Neural cell (in vitro differentiated cells): ENCODE data around the gene METAP1. TPM values are rescaled to one million over a fixed set of nuclear protein-coding genes. Genes with fewer than 3 reads are reported as not detected.
"Not testable (repeated sequence)": the region's sequence is repeated elsewhere in the genome, so short reads cannot be mapped to it uniquely, and the experiment has no call there.

Source experiments
- H2AFZ ChIP-seq: fragments of 200-600, 300-800 bp; sonication (generic), shearing (Covaris generic); 2 replicates; pipeline ENCODE4 v1.6.0; 2014; ENCODE audit warnings: low read depth, mild to moderate bottlenecking, antibody characterized with exemption, low read length, moderate library complexity
- H3F3A ChIP-seq: fragments of 200-600 bp; shearing (Covaris generic); 2 replicates; pipeline ENCODE4 v1.6.1; 2016; ENCODE audit warnings: mild to moderate bottlenecking, moderate library complexity, mixed read lengths, antibody characterized with exemption, low read length; ENCODE audit not compliant: insufficient read depth, poor library complexity, severe bottlenecking
- H3K27ac ChIP-seq: fragments of 200-600, 300-800 bp; sonication (generic), shearing (Covaris generic); 2 replicates; pipeline ENCODE4 v1.5.1; 2014; ENCODE audit warnings: mild to moderate bottlenecking, low read length, moderate library complexity
- H3K27me3 ChIP-seq: fragments of 300-800, 200-600 bp; sonication (generic), shearing (Covaris generic); 2 replicates; pipeline ENCODE4 v1.6.0; 2014; ENCODE audit warnings: mild to moderate bottlenecking, low read depth, low read length, moderate library complexity; ENCODE audit not compliant: insufficient read depth
- H3K36me3 ChIP-seq: fragments of 300-800, 200-600 bp; sonication (generic), shearing (Covaris generic); 2 replicates; pipeline ENCODE4 v1.5.1; 2014; ENCODE audit warnings: mild to moderate bottlenecking, antibody characterized with exemption, low read length, moderate library complexity; ENCODE audit not compliant: insufficient read depth
- H3K4me2 ChIP-seq: fragments of 300-800, 200-600 bp; sonication (generic), shearing (Covaris generic); 2 replicates; pipeline ENCODE4 v1.6.0; 2014; ENCODE audit warnings: mild to moderate bottlenecking, low read length
- H3K4me3 ChIP-seq: fragments of 300-800, 200-600 bp; sonication (generic), shearing (Covaris generic); 2 replicates; pipeline ENCODE4 v1.5.1; 2014; ENCODE audit warnings: mild to moderate bottlenecking, low read length, moderate library complexity
- H3K79me2 ChIP-seq: fragments of 200-600 bp; shearing (Covaris generic); replicated peaks from 2 replicates; pipeline ENCODE4 v1.6.0; 2014; ENCODE audit warnings: mild to moderate bottlenecking, low read length, moderate library complexity; ENCODE audit not compliant: insufficient read depth
- H3K9ac ChIP-seq: fragments of 300-800, 200-600 bp; sonication (generic), shearing (Covaris generic); 2 replicates; pipeline ENCODE4 v1.6.1; 2016; ENCODE audit warnings: mild to moderate bottlenecking, low read length, mixed read lengths
- H3K9me2 ChIP-seq: fragments of 200-600 bp; shearing (Covaris generic); 2 replicates; pipeline ENCODE4 v1.6.1; 2016; ENCODE audit warnings: mild to moderate bottlenecking, low read length, mixed read lengths; ENCODE audit not compliant: insufficient read depth
- H3K9me3 ChIP-seq: fragments of 200-600, 300-800 bp; sonication (generic), shearing (Covaris generic); 2 replicates; pipeline ENCODE4 v1.6.1; 2016; ENCODE audit warnings: mild to moderate bottlenecking, mixed run types, low read length, moderate library complexity, mixed read lengths
- H4K20me1 ChIP-seq: fragments of 200-600 bp; shearing (Covaris generic); 2 replicates; pipeline ENCODE4 v1.6.1; 2016; ENCODE audit warnings: mild to moderate bottlenecking, mixed run types; ENCODE audit not compliant: insufficient read depth
- EP300 ChIP-seq: fragments of 450-650 bp; conservative IDR thresholded peaks from 2 replicates; pipeline ENCODE4 v1.6.1; 2014; ENCODE audit warnings: antibody characterized with exemption, mild to moderate bottlenecking, moderate library complexity; ENCODE audit not compliant: poor library complexity, severe bottlenecking
- EZH2 ChIP-seq: fragments of 200-600, 300-800 bp; shearing (Covaris generic), sonication (generic); IDR thresholded peaks from 2 replicates; pipeline ENCODE4 v1.6.1; 2014; ENCODE audit warnings: antibody characterized with exemption, low read length, borderline replicate concordance, mild to moderate bottlenecking; ENCODE audit not compliant: insufficient read depth, poor library complexity, severe bottlenecking
- MXI1 ChIP-seq: fragments of 450-650 bp; conservative IDR thresholded peaks from 2 replicates; pipeline ENCODE4 v1.6.1; 2014; ENCODE audit warnings: antibody characterized with exemption, mild to moderate bottlenecking; ENCODE audit not compliant: poor library complexity, severe bottlenecking
- RAD21 ChIP-seq: fragments of 450-650 bp; conservative IDR thresholded peaks from 2 replicates; pipeline ENCODE4 v1.6.1; 2014; ENCODE audit warnings: antibody characterized with exemption, mild to moderate bottlenecking, moderate library complexity
- REST ChIP-seq: IDR thresholded peaks from 2 replicates; pipeline ENCODE4 v1.6.1; 2012; ENCODE audit warnings: borderline replicate concordance
- polyA plus RNA-seq: library from polyadenylated mRNA; depleted of rRNA; stranded (reverse); fragments of >200 nt; gene quantifications from 2 replicates; pipeline ENCODE4 v1.2.3, GENCODE V29; 2014

The METAP1 gene
- polyA plus RNA-seq, 1 donor from 2014 or later, result 24.5 TPM

GRCh38 chr4:99099814-99100213 lies 104.3 kb downstream of the METAP1 start:
- H4K20me1 ChIP-seq, H3K27ac ChIP-seq, H2AFZ ChIP-seq, H3K36me3 ChIP-seq, H3K4me2 ChIP-seq, H3F3A ChIP-seq, H3K9me3 ChIP-seq, H3K9me2 ChIP-seq, H3K9ac ChIP-seq, H3K79me2 ChIP-seq, H3K4me3 ChIP-seq, H3K27me3 ChIP-seq: not testable (repeated sequence)

- Histone ChIP-seq H3K79me2 (no peaks in the 10 kb centered on the region), H3K9ac (no peak overlapping the region), H3K36me3 (no peaks in the 10 kb centered on the region), H3K27ac (no peak overlapping the region), H3K4me2 (no peak overlapping the region), H3K4me3 (no peak overlapping the region), H3K9me3 (no peaks in the 10 kb centered on the region), H3K27me3 (no peaks in the 10 kb centered on the region), H4K20me1 (no peaks in the 10 kb centered on the region), H3K9me2 (no peaks in the 10 kb centered on the region), H3F3A (no peaks in the 10 kb centered on the region), H2AFZ (no peak overlapping the region)
- TF ChIP-seq EZH2 (no peak), EP300 (no peak), RAD21 (no peak), MXI1 (no peak)
Observed at GRCh38 chr4:99100876-99101275, 105.4 kb downstream of the METAP1 start.

- Histone ChIP-seq H3F3A (no peaks in the 10 kb centered on the region), H3K9ac (no peak overlapping the region), H3K27ac (no peak overlapping the region), H3K4me2 (no peak overlapping the region), H3K79me2 (no peaks in the 10 kb centered on the region), H4K20me1 (no peaks in the 10 kb centered on the region), H3K9me3 (no peaks in the 10 kb centered on the region), H2AFZ (no peak overlapping the region), H3K36me3 (no peaks in the 10 kb centered on the region), H3K4me3 (no peak overlapping the region), H3K27me3 (no peaks in the 10 kb centered on the region), H3K9me2 (no peaks in the 10 kb centered on the region)
- no peak for TF ChIP-seq RAD21
Observed at GRCh38 chr4:99102634-99103033, 107.1 kb downstream of the METAP1 start.

- H4K20me1 ChIP-seq, result no peaks in the 10 kb centered on the region
- H3K9me2 ChIP-seq, result no peaks in the 10 kb centered on the region
- H3K4me3 ChIP-seq, result no peak overlapping the region
- no peak overlapping the region for H3K27ac ChIP-seq
- no peaks in the 10 kb centered on the region for H3K27me3 ChIP-seq
- no peaks in the 10 kb centered on the region for H3F3A ChIP-seq
- no peak overlapping the region for H3K9ac ChIP-seq
- H3K9me3 ChIP-seq, result no peaks in the 10 kb centered on the region
- no peaks in the 10 kb centered on the region for H3K79me2 ChIP-seq
- H3K4me2 ChIP-seq, result no peak overlapping the region
- H2AFZ ChIP-seq, result no peak overlapping the region
- no peak for TF ChIP-seq EP300
- no peak for TF ChIP-seq REST
- no peak for TF ChIP-seq EZH2
- TF ChIP-seq MXI1, result no peak
- no peaks in the 10 kb centered on the region for H3K36me3 ChIP-seq
Observed at GRCh38 chr4:99103166-99103565, 107.6 kb downstream of the METAP1 start.
